ENCODE measurements around the gene C1QTNF9B.

DNA sequence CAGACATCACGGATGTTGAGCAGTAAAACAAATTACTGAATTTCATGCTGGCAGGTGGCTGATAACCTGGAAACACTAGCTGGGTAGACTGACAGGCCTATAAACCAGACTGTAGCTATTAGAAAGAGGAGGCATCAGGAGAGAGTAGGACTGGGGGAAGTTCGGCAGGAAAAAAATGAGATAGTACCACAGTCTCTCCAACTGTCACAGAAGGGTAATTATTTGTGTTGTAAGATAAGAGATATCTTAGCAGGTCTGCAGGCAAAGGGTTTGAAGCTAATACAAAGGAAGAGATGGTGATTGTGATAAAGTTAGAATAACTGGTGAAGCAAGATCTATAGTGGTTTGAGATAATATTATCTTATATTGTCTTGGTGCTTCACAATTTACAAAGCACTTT is 49.8 kb downstream of the C1QTNF9B start:
- TF ChIP-seq GATA3 (IDR thresholded peaks at IDR 0.05; ENCODE audit: low read depth, low read length) (no peak; the same call in 1 of the 2 replicates), GATA2 (IDR thresholded peaks at IDR 0.05; ENCODE audit: low read depth, low read length) (peak; percentile 10; the same call in 1 of the 2 replicates)
